Erythroblast (primary cell): ENCODE data around the gene ATG12.

Experiments
- GATA1 ChIP-seq: IDR thresholded peaks from 2 replicates; pipeline ENCODE4 v1.6.1; 2011; ENCODE audit warnings: low read depth, mild to moderate bottlenecking, control low read depth, low read length, moderate library complexity
- POLR2A ChIP-seq: IDR thresholded peaks from 2 replicates; pipeline ENCODE4 v1.6.1; 2011; ENCODE audit warnings: mild to moderate bottlenecking, low read length

GRCh38 chr5:115855959-115856358 is 14.6 kb upstream of the ATG12 start:
- TF ChIP-seq POLR2A (no peak), GATA1 (no peak)
